Measurements from ENCODE around the gene ATG16L1.

Gene ATG16L1

DNA sequence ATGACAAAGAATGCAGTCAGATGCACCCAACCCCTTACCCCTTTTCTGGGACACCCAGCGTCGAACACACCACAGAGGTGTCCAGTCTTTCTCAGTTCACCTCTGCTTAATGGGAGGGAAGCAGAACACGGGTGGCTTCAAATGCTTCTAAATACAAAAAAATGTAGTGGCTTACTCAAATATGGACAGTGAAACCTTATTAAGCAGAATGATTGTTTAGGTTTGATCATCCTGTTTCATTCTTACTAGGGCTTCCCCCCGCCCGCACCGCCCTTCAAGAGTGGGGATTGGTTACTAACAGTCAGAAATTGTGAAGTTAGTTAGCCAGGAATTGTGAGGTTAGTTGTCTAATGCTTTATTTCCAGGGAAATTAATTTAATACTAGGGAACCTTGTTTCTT, 21.6 kb downstream of the ATG16L1 start:
- Histone ChIP-seq H3K27ac (no peak overlapping the region), H3K27me3 (replicated peaks) (no peaks in the 10 kb centered on the region), H3K36me3 (replicated peaks) (peaks cover 82% of the 10 kb centered on the region), H3K4me3 (ENCODE audit: low read depth, low read length) (no peak overlapping the region)
- TF ChIP-seq, protein P1, sequence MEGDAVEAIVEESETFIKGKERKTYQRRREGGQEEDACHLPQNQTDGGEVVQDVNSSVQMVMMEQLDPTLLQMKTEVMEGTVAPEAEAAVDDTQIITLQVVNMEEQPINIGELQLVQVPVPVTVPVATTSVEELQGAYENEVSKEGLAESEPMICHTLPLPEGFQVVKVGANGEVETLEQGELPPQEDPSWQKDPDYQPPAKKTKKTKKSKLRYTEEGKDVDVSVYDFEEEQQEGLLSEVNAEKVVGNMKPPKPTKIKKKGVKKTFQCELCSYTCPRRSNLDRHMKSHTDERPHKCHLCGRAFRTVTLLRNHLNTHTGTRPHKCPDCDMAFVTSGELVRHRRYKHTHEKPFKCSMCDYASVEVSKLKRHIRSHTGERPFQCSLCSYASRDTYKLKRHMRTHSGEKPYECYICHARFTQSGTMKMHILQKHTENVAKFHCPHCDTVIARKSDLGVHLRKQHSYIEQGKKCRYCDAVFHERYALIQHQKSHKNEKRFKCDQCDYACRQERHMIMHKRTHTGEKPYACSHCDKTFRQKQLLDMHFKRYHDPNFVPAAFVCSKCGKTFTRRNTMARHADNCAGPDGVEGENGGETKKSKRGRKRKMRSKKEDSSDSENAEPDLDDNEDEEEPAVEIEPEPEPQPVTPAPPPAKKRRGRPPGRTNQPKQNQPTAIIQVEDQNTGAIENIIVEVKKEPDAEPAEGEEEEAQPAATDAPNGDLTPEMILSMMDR (IDR thresholded peaks at IDR 0.05; ENCODE audit: low read depth, low read length, missing control alignments), result no peak
- in situ Hi-C loops (cut with HindIII; ENCODE audit: low pct_ligation_motif_present, low sequenced_read_pairs), result no loop called here
- no peak for DNase-seq

DNA sequence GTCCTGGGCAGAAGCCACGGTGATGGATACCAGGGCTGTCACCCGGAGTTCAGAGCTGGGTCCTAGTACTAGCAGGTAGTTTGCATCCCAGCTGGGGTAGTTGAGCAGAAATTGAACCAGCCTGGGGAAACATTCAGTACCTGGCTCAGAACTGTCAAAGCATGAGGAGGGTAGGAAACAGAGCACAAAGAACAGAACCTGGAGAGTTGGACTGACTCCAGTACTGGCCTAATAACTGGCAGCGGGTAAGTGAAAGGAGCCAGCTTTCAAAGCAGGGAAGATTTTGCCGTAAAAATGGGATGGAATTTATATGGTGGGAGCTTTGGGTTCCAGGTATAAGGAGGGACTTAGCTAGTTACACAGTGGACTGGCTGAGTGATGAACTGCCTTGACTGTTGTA, 23.8 kb downstream of the ATG16L1 start:
- TF ChIP-seq, protein P1 (IDR thresholded peaks at IDR 0.05; ENCODE audit: low read depth, low read length, missing control alignments), result no peak
- Histone ChIP-seq H3K27me3 (replicated peaks) (no peaks in the 10 kb centered on the region), H3K27ac (no peak overlapping the region), H3K36me3 (replicated peaks) (peaks cover 92% of the 10 kb centered on the region), H3K4me3 (ENCODE audit: low read depth, low read length) (no peak overlapping the region)
- in situ Hi-C loops (cut with HindIII; ENCODE audit: low pct_ligation_motif_present, low sequenced_read_pairs), result no loop called here
- DNase-seq, result no peak

- no peak overlapping the region for H3K4me3 ChIP-seq (ENCODE audit: low read depth, low read length)
- TF ChIP-seq, protein P1 (IDR thresholded peaks at IDR 0.05; ENCODE audit: low read depth, low read length, missing control alignments), result no peak
- no peak for DNase-seq
- no peak overlapping the region for H3K27ac ChIP-seq
- H3K27me3 ChIP-seq (replicated peaks), result no peaks in the 10 kb centered on the region
- in situ Hi-C loops (cut with HindIII; ENCODE audit: low pct_ligation_motif_present, low sequenced_read_pairs), result no loop called here
- peaks cover 82% of the 10 kb centered on the region for H3K36me3 ChIP-seq (replicated peaks)
Observed at GRCh38 chr2:233278921-233279320, 27.4 kb downstream of the ATG16L1 start.

- peaks cover 76% of the 10 kb centered on the region for H3K36me3 ChIP-seq (replicated peaks)
Observed at GRCh38 chr2:233280114-233280693, 28.7 kb downstream of the ATG16L1 start.

GRCh38 chr2:233281553-233281952, 30.1 kb downstream of the ATG16L1 start:
- Histone ChIP-seq H3K4me3 (ENCODE audit: low read depth, low read length) (no peak overlapping the region), H3K27me3 (replicated peaks) (no peaks in the 10 kb centered on the region), H3K27ac (no peak overlapping the region), H3K36me3 (replicated peaks) (peaks cover 74% of the 10 kb centered on the region)
- DNase-seq, result no peak
- in situ Hi-C loops (cut with HindIII; ENCODE audit: low pct_ligation_motif_present, low sequenced_read_pairs), result no loop called here
- TF ChIP-seq, protein P1 (IDR thresholded peaks at IDR 0.05; ENCODE audit: low read depth, low read length, missing control alignments), result no peak

More at GRCh38 chr2:233280114-233280693, 28.7 kb downstream of the ATG16L1 start:
- TF ChIP-seq, protein P1 (IDR thresholded peaks at IDR 0.05; ENCODE audit: low read depth, low read length, missing control alignments), result no peak
- DNase-seq, result no peak
- Histone ChIP-seq H3K27me3 (replicated peaks) (no peaks in the 10 kb centered on the region), H3K27ac (no peak overlapping the region), H3K4me3 (ENCODE audit: low read depth, low read length) (no peak overlapping the region)
- in situ Hi-C loops (cut with HindIII; ENCODE audit: low pct_ligation_motif_present, low sequenced_read_pairs), result no loop called here
